ENCODE measurements around the gene DNAI4.
"Not testable (repeated sequence)": the region's sequence is repeated elsewhere in the genome, so short reads cannot be mapped to it uniquely, and the experiment has no call there.

DNAI4 gene

DNA sequence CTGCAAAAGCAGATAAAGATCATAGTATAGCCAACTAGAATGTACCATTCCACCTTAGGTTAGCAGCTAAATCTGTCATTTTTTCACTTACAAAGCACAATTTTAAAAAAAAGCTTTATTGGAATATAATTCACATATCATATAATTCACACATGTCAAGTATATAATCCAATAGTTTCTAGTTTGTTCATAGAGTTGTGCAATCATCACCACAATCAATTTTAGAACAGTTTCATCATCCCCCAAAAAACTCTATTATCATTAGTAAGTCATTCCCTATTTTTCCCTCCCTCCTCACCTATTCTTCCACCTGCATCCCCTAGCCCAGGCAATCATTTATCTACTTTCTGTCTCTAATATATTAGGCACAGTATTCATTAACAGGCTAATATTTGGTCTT, 91.5 kb downstream of the DNAI4 start:
- DNase-seq (ENCODE audit: low read depth): no peak

DNA sequence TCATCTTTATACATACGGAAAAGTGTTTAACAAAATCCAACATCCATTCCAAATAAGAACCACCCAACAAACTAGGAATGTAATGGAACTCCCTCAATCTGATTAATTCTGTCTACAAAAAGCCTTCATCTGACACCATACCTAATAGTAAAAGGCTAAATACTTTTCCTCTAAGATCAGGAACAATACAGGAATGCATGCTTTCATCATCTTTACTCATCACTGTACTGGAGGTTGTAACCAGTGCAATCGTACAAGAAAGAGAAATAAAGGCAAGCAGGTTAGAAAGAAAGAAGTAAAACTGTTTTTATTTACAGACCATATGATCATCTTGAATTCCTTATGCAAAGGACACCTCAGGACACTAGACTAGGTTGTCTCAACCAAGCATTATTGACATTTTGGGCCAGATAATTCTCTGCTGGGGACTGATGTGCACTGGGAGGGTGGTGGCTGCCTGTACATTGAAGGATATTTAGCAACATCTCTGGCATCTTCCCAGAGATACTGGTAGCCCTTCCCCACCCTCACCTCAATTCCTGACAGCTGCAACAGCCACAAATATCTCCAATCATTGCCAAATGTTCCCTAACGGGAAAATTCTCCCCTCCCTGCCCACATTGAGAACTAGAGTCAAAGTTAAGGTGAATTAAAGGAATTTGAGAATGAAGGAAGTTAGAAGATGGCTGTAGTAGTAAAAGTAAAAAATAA, 93.0 kb downstream of the DNAI4 start:
- DNase-seq (ENCODE audit: low read depth): no peak

- DNase-seq (ENCODE audit: low read depth): no peak
Observed at GRCh38 chr1:66824771-66825170, 99.9 kb downstream of the DNAI4 start.

GRCh38 chr1:66809736-66810326, 114.8 kb downstream of the DNAI4 start:
- DNase-seq (ENCODE audit: low read depth): peak; percentile 8

- no peak for DNase-seq (ENCODE audit: low read depth)
Observed at GRCh38 chr1:66809245-66809644, 115.4 kb downstream of the DNAI4 start.

- DNase-seq (ENCODE audit: low read depth): not testable (repeated sequence)
Observed at GRCh38 chr1:66795839-66796238, 128.8 kb downstream of the DNAI4 start.

- no peak for DNase-seq (ENCODE audit: low read depth)
Observed at GRCh38 chr1:66791621-66792610, 132.7 kb downstream of the DNAI4 start.

DNA sequence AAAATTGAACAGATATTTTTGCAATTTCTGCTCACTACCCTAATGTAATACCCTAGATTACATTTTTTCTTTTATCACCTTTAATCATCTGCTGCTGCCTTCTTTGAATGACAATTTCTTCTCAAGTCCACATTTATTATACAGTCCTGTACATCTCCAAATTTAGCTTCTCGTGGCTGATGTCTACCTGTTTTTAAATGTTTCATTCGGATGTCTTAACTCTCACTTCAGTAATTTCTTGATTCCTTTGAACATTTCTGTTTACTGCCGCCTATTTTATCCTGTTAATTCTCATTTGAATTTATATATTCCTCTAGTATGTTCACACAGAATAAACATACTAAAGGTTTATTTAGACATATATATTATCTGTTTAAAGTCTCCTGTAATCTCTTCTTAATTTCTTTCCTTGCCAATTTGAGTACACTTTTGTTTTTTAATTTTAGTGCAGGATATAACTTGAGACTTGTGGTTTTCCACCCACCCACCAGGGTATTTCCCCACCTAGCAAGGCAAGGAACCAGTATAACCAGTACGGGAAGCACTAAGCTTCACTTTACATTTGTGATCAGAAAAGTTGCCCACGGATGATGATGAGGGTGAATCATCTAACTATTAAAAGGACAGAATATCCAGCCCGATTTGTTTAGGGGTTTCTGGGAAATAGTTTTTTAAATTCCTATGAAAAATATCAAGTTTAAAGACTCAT, 136.3 kb downstream of the DNAI4 start:
- no peak for DNase-seq (ENCODE audit: low read depth)

DNA sequence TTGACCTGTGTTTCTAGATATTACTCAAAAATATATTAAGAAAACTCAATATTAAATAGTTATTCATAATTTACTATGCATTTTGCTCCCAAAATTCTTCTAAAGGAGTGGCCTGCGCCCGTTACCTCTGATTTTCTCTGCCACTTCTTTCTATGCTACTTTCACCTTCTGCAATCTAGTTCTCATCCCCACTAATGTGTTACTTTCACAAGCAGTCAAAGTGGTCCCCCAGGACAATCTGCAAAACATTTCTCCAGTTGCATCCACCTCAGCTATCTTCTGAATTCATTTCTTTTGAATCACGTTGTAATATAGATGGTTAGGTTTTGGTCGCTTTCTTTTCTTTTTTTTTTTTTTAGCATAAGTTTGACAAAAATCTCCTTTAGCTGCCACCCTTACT, 137.0 kb downstream of the DNAI4 start:
- no peak for DNase-seq (ENCODE audit: low read depth)

DNA sequence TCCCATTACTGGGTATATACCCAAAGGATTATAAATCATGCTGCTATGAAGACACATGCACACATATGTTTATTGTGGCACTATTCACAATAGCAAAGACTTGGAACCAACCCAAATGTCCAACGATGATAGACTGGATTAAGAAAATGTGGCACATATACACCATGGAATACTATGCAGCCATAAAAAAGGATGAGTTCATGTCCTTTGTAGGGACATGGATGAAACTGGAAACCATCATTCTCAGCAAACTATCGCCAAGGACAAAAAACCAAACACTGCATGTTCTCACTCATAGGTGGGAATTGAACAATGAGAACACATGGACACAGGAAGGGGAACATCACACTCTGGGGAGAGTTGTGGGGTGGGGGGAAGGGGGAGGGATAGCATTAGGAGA, 138.9 kb downstream of the DNAI4 start:
- not testable (repeated sequence) for DNase-seq (ENCODE audit: low read depth)

- no peak for DNase-seq (ENCODE audit: low read depth)
Observed at GRCh38 chr1:66779475-66780078, 145.1 kb downstream of the DNAI4 start.

GRCh38 chr1:66778969-66779368, 145.7 kb downstream of the DNAI4 start:
- no peak for DNase-seq (ENCODE audit: low read depth)

- no peak for DNase-seq (ENCODE audit: low read depth)
Observed at GRCh38 chr1:66778266-66778665, 146.4 kb downstream of the DNAI4 start.

- DNase-seq (ENCODE audit: low read depth): no peak
Observed at GRCh38 chr1:66777831-66778230, 146.8 kb downstream of the DNAI4 start.

GRCh38 chr1:66775646-66776045, 149.0 kb downstream of the DNAI4 start:
- no peak for DNase-seq (ENCODE audit: low read depth)

DNA sequence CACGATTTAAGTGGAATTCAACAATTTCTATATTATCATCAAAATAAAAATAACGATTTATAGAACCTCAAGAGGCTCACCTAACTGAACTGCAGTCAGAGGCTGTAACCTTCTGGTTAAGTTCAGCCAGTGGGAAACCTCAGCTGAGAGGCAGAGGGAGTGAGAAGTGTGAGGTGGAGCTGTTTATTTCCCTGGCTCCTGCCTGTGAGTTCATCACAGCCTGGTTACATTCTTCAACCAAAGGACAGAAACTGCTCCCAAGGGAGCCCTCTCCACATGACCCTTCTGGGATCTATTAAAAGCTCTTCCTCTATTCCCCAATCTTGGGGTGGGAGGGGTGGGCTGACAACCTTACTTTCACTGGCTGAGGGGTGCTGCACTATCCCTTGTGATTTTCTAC, 150.2 kb downstream of the DNAI4 start:
- DNase-seq (ENCODE audit: low read depth): no peak

GRCh38 chr1:66773227-66773626, 151.4 kb downstream of the DNAI4 start:
- DNase-seq (ENCODE audit: low read depth): no peak

- DNase-seq (ENCODE audit: low read depth): no peak
Observed at GRCh38 chr1:66770694-66771093, 154.0 kb downstream of the DNAI4 start.

GRCh38 chr1:66770240-66770639, 154.4 kb downstream of the DNAI4 start:
- no peak for DNase-seq (ENCODE audit: low read depth)

DNA sequence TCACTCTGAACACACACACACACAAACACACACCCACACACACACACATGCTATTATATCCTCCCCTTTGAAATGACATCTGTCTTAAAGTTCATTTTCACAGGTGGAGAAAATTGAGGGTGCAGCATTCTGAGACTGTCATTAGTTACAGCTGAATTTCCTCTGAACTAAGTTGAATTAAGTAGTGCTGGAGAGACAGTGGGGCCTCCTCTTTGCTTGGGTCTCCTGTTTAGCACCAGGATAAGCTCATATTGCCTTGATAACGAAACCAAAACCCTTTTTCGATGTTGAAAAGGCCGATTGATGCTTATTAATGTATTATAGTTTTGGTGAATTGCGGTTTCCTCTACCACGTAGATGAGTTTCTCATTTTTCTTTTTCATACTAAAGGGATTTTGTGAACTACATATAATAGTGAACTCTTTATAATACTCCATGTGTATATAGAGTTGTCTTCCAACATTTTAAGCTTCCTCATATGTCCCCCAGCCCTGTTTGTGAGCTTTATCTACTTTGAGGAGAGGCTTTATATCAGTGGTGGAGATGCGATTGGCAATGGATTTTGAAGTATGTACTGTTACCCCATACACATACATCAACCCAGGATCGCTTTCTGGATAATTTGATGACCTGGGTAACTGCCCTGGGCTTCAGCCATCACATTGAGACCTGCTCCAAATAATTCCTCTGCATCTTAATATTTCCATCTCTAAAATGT, 155.0 kb downstream of the DNAI4 start:
- no peak for DNase-seq (ENCODE audit: low read depth)

DNA sequence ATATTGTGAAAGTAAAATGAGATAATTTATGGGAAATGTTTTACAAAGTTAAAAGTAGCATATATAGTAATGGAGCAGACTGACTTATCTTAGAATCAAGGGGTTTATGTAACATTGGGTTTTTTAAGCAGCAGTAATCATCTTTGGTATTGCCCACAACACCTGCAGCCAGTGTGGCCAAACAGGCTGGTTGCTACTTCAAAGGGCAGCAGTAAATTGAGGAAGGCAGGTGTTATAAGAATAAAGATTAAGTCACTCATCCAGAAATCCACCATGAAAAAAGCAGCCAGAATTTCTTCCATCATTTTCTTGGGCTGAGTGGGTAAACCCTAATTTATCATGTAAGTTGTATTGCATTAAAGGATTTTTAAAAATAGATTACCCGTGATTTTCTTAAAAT, 155.7 kb downstream of the DNAI4 start:
- no peak for DNase-seq (ENCODE audit: low read depth)
